OCI-LY7 (cell line): ENCODE results near the gene CLCN5. TPM values are rescaled to one million over a fixed set of nuclear protein-coding genes. Genes with fewer than 3 reads are reported as not detected.

Source experiments
- BruUV-seq: library from RNA; stranded (reverse); fragments of 400-500 nt; replicated peaks from 2 replicates; lab custom pipeline; 2021; lab: Mats Ljungman, UMichigan
- CTCF ChIA-PET: fragments of 300-600 bp; sonication (Branson Sonifier 250); formaldehyde crosslinking; loops from one replicate; lab custom pipeline; 2022; ENCODE audit warnings: antibody characterized with exemption; ENCODE audit not compliant: unreplicated experiment; lab: Charles Lee
- POLR2A ChIA-PET: fragments of 300-600 bp; sonication (Branson Sonifier 250); formaldehyde crosslinking; loops from one replicate; lab custom pipeline; 2022; ENCODE audit warnings: antibody characterized with exemption; lab: Charles Lee
- DNase-seq: peaks from one replicate; pipeline ENCODE4 v3.0.0-alpha.2; 2015; ENCODE audit warnings: low spot score
- H2AFZ ChIP-seq: fragments of 200-600 bp; sonication (generic), shearing (Covaris generic); 2 replicates; pipeline ENCODE4 v1.6.1; 2014; ENCODE audit warnings: mild to moderate bottlenecking, antibody characterized with exemption, low read length, moderate library complexity
- H3K27ac ChIP-seq: fragments of 200-600 bp; sonication (generic); 2 replicates; pipeline ENCODE4 v1.5.1; 2014; ENCODE audit warnings: mixed run types, low read depth, mild to moderate bottlenecking, moderate library complexity, low read length, inconsistent platforms; ENCODE audit not compliant: poor library complexity, severe bottlenecking
- H3K36me3 ChIP-seq: fragments of 200-600 bp; sonication (generic); 2 replicates; pipeline ENCODE4 v1.6.1; 2014; ENCODE audit warnings: mild to moderate bottlenecking, antibody characterized with exemption, low read length, moderate library complexity, mixed read lengths; ENCODE audit not compliant: insufficient read depth
- H3K4me1 ChIP-seq: fragments of 200-600 bp; sonication (generic); 2 replicates; pipeline ENCODE4 v1.5.1; 2014; ENCODE audit warnings: mild to moderate bottlenecking, low read length; ENCODE audit not compliant: insufficient read depth, poor library complexity, severe bottlenecking
- H3K4me2 ChIP-seq: fragments of 200-600 bp; sonication (generic); 2 replicates; pipeline ENCODE4 v1.6.1; 2014; ENCODE audit warnings: mild to moderate bottlenecking, low read length
- H3K4me3 ChIP-seq: fragments of 200-600 bp; sonication (generic); 2 replicates; pipeline ENCODE4 v1.5.1; 2014; ENCODE audit warnings: mild to moderate bottlenecking, low read depth, low read length; ENCODE audit not compliant: poor library complexity, severe bottlenecking
- H3K79me2 ChIP-seq: fragments of 200-600 bp; sonication (generic); 2 replicates; pipeline ENCODE4 v1.6.1; 2016; ENCODE audit warnings: low read depth, mild to moderate bottlenecking, low read length, moderate library complexity, mixed read lengths; ENCODE audit not compliant: insufficient read depth
- H3K9me2 ChIP-seq: fragments of 200-600 bp; sonication (generic); 2 replicates; pipeline ENCODE4 v1.6.1; 2016; ENCODE audit warnings: mild to moderate bottlenecking, low read length, mixed read lengths; ENCODE audit not compliant: insufficient read depth
- H3K9me3 ChIP-seq: fragments of 200-600 bp; sonication (generic); 2 replicates; pipeline ENCODE4 v1.6.1; 2014; ENCODE audit warnings: mild to moderate bottlenecking, mixed run types, low read length, mixed read lengths
- H4K20me1 ChIP-seq: fragments of 200-600 bp; sonication (generic); 2 replicates; pipeline ENCODE4 v1.6.1; 2014; ENCODE audit warnings: mild to moderate bottlenecking, antibody characterized with exemption, low read length, moderate library complexity, mixed read lengths; ENCODE audit not compliant: insufficient read depth
- EZH2phosphoT487 ChIP-seq: fragments of 200-600 bp; sonication (generic); IDR thresholded peaks from 2 replicates; pipeline ENCODE4 v1.6.1; 2018; ENCODE audit warnings: low read depth, borderline replicate concordance, mild to moderate bottlenecking, mixed run types, antibody characterized with exemption, low read length, moderate library complexity, mixed read lengths
- intact Hi-C: fragments of 100-400 bp; cut with micrococcal nuclease; formaldehyde crosslinking; loops from one replicate; pipeline ENCODE4 v1.10.0; 2022; ENCODE audit not compliant: unreplicated experiment
- total RNA-seq, 2 experiments: library from RNA; depleted of rRNA in 1 of 2; stranded (reverse); fragments of >200 nt in 1 of 2; shearing (Covaris generic) in 1 of 2; gene quantifications; 2 replicates each; pipeline ENCODE4 v1.2.3, GENCODE V29; 2014 to 2022
- TF ChIP-seq, protein P1 (sequence below): fragments of 200-600 bp; sonication (generic); conservative IDR thresholded peaks from 2 replicates; pipeline ENCODE4 v1.5.1; 2014; ENCODE audit warnings: mild to moderate bottlenecking, antibody characterized with exemption, low read length, moderate library complexity, mixed read lengths

The CLCN5 gene
- total RNA-seq, 2 experiments from 2014 or later = 4.1 to 5.3 TPM

DNA sequence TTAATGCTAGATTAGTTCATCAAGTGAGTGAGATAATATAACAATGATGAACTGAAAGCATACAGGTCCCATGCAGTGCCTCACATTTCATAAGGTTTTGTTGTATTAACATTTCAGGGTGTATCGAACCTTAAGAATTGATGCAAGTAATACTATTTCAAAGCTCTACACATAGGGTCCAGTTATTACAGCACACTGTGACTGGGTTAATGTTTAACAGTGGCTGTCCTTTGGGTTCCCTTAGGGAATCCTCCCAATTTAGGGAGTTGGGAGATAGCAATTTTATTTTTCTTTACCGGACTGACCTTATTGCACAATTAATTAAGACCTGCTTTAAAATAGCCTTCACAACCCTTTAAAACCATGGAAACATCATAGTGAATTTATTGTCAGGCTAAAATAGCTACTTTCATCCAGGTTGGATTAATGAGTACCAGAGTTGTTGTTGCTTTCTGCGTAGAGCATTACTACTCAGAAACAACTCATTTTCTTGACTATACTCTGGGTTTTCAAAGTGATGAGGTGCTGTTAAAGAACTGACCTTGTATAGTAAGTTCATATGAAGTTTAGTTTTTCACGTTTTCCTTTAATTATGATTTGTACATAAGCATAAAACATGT, 144.0 kb downstream of the CLCN5 start:
- Histone ChIP-seq H3K79me2 (no peaks in the 10 kb centered on the region), H3K4me3 (no peak overlapping the region), H3K9me3 (no peaks in the 10 kb centered on the region), H3K36me3 (no peaks in the 10 kb centered on the region), H3K27ac (no peak overlapping the region), H3K9me2 (no peaks in the 10 kb centered on the region), H3K4me2 (no peak overlapping the region), H3K4me1 (no peaks in the 10 kb centered on the region), H4K20me1 (no peaks in the 10 kb centered on the region), H2AFZ (no peak overlapping the region)
- ChIA-PET POLR2A (interaction anchor here (0.7 kb wide), 1 partner anchor 1435 kb away, joined by 4 read pairs; no protein-coding TSS in a partner anchor), CTCF (no interaction called here)
- intact Hi-C loops = no loop called here
- no TSS peak for BruUV-seq
- DNase-seq = no peak
- TF ChIP-seq, protein P1, sequence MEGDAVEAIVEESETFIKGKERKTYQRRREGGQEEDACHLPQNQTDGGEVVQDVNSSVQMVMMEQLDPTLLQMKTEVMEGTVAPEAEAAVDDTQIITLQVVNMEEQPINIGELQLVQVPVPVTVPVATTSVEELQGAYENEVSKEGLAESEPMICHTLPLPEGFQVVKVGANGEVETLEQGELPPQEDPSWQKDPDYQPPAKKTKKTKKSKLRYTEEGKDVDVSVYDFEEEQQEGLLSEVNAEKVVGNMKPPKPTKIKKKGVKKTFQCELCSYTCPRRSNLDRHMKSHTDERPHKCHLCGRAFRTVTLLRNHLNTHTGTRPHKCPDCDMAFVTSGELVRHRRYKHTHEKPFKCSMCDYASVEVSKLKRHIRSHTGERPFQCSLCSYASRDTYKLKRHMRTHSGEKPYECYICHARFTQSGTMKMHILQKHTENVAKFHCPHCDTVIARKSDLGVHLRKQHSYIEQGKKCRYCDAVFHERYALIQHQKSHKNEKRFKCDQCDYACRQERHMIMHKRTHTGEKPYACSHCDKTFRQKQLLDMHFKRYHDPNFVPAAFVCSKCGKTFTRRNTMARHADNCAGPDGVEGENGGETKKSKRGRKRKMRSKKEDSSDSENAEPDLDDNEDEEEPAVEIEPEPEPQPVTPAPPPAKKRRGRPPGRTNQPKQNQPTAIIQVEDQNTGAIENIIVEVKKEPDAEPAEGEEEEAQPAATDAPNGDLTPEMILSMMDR = no peak
- no peak for TF ChIP-seq EZH2phosphoT487

DNA sequence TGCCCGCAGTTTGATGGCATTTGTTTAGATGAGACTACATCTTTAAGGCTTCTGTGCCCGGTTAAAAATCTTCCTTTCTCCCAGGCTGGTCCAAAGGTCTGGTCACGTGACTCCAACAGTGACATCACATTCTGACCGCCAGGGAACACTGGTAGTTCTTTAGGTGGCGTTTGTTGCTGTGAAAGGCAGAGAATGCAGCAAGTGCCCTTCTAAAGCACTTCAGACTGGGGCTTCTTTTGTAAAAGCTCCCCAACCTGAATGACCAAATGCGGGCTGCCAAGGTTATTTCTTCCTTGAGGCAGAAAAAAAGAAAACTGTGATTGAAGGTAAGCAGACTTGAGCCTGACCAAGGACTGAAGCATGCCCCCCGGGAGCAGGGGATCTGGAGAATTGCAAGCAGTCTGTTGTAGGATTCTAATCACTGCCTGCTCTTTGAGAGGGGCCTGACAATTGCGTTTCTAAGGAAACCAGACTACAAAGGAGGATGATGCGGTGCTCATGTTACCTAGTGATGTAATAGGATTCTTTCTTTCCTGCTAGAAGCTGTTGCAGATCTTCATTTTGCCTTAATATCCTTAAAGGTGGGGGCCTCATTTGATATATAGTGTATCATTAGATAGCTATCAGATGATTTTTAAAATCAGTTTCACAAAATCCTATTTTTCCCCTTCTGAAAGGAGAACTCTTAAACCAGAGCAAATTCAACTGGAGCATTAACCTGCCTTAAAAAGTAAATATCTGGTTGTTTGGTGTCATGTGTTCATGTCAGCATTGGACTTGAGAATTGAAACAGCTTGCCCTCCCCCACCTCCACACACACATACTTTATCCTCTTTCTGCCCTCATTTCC, 145.3 kb downstream of the CLCN5 start:
- Histone ChIP-seq H2AFZ (no peak overlapping the region), H4K20me1 (no peaks in the 10 kb centered on the region), H3K4me3 (no peak overlapping the region), H3K9me3 (no peaks in the 10 kb centered on the region), H3K79me2 (no peaks in the 10 kb centered on the region), H3K4me2 (no peak overlapping the region), H3K4me1 (no peaks in the 10 kb centered on the region), H3K9me2 (no peaks in the 10 kb centered on the region), H3K27ac (no peak overlapping the region), H3K36me3 (no peaks in the 10 kb centered on the region)
- DNase-seq = no peak
- intact Hi-C loops = no loop called here
- TF ChIP-seq EZH2phosphoT487 = no peak
- TF ChIP-seq, protein P1 = no peak
- BruUV-seq = no TSS peak
- CTCF ChIA-PET = no interaction called here
- POLR2A ChIA-PET = no interaction called here

DNA sequence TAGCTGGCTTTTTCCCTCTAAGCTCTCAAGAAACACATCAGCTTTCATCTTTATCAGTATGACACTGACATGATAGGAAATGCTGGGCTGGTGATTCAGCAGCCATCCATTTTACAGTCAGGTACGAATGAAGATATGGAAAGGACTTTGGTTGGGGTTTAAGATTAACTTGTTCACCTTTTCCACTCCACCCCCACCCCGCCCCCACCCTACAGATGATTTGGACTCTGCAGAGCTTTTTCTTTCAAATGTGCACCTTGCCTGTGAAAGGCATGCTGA, 145.8 kb downstream of the CLCN5 start:
- Histone ChIP-seq H2AFZ (no peak overlapping the region), H4K20me1 (no peaks in the 10 kb centered on the region), H3K9me2 (no peaks in the 10 kb centered on the region), H3K27ac (no peak overlapping the region), H3K79me2 (no peaks in the 10 kb centered on the region), H3K9me3 (no peaks in the 10 kb centered on the region), H3K4me3 (no peak overlapping the region), H3K4me2 (no peak overlapping the region), H3K36me3 (no peaks in the 10 kb centered on the region), H3K4me1 (no peaks in the 10 kb centered on the region)
- TF ChIP-seq, protein P1 = no peak
- no peak for TF ChIP-seq EZH2phosphoT487
- BruUV-seq = no TSS peak
- ChIA-PET POLR2A (no interaction called here), CTCF (no interaction called here)
- no peak for DNase-seq
- intact Hi-C loops = no loop called here
